Peyer's patch (tissue), 4 donors: ENCODE results near the gene ARMC8.
A peak's percentile ranks its signal among the peaks of the same experiment; 100 is the strongest.

Source experiments
- POLR2A ChIP-seq, 2 donors: fragments of 450-650 bp; IDR thresholded peaks; one replicate each; pipeline ENCODE4 v1.5.1; 2017; ENCODE audit warnings: antibody characterized with exemption in 2 of 2, mild to moderate bottlenecking in 2 of 2, moderate library complexity in 2 of 2
- TF ChIP-seq, protein P1 (sequence below), 6 experiments: fragments of 450-650 bp in 4 of 6; fragments of 200-600 bp in 2 of 6; sonication (generic) in 1 of 6; IDR thresholded peaks; one replicate each; pipeline ENCODE4 v1.5.1; 2017 to 2019; ENCODE audit warnings: antibody characterized with exemption in 6 of 6, mild to moderate bottlenecking in 3 of 6, moderate library complexity in 1 of 6

DNA sequence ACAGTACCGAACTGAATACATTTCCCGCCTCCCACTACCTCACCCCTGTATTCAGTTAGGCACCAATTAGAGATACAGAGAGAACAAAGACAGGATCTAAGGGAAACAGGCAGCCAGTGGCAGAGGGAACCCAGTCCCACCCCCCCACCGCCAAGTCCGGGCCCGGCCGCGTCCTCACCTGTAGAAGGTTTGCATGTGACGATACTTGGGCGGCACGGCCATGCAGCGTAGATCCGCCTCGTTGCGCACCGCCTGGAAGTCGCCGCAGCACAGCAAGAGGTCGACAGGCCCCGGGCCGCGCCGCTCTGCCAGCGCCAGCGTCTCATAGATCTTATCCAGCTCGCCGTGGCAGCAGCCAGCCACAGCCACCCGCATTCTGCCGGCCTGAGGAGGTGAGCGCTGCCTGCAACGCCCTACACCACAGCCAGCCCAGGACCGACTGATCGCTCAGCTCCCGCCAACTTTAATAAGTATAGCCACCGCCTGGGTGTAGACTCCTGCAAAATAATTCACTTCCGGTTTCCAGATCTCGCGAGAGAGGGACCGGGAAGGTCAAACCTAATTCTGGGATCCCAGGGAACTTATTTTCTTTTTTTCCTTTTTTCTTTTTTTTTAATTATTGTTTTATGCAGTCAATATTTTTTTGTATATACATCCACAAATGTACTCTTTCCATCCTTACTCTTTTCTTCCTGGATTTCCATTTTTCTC, 12.5 kb upstream of the ARMC8 start, which contains the start of gene DBR1:
- TF ChIP-seq, protein P1, sequence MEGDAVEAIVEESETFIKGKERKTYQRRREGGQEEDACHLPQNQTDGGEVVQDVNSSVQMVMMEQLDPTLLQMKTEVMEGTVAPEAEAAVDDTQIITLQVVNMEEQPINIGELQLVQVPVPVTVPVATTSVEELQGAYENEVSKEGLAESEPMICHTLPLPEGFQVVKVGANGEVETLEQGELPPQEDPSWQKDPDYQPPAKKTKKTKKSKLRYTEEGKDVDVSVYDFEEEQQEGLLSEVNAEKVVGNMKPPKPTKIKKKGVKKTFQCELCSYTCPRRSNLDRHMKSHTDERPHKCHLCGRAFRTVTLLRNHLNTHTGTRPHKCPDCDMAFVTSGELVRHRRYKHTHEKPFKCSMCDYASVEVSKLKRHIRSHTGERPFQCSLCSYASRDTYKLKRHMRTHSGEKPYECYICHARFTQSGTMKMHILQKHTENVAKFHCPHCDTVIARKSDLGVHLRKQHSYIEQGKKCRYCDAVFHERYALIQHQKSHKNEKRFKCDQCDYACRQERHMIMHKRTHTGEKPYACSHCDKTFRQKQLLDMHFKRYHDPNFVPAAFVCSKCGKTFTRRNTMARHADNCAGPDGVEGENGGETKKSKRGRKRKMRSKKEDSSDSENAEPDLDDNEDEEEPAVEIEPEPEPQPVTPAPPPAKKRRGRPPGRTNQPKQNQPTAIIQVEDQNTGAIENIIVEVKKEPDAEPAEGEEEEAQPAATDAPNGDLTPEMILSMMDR (IDR thresholded peaks at IDR 0.05) = peak in 2 of 6 experiments; percentile 12 to 16
- peak; percentile 79 to 81 for TF ChIP-seq POLR2A (IDR thresholded peaks at IDR 0.05)
